PC-9 (cell line): ENCODE data around the gene SHC3.

Experiments
- EZH2 ChIP-seq: fragments of 200-600 bp; sonication (generic); IDR thresholded peaks from 2 replicates; pipeline ENCODE4 v1.8.0; 2017; ENCODE audit warnings: antibody characterized with exemption, low read depth
- TF ChIP-seq, protein P1 (sequence below): fragments of 200-600 bp; sonication (generic); conservative IDR thresholded peaks from 2 replicates; pipeline ENCODE4 v1.6.1; 2017; ENCODE audit warnings: mixed run types, antibody characterized with exemption, mild to moderate bottlenecking, moderate library complexity

GRCh38 chr9:89168901-89169813 is 9.5 kb downstream of the SHC3 start:
- TF ChIP-seq, protein P1, sequence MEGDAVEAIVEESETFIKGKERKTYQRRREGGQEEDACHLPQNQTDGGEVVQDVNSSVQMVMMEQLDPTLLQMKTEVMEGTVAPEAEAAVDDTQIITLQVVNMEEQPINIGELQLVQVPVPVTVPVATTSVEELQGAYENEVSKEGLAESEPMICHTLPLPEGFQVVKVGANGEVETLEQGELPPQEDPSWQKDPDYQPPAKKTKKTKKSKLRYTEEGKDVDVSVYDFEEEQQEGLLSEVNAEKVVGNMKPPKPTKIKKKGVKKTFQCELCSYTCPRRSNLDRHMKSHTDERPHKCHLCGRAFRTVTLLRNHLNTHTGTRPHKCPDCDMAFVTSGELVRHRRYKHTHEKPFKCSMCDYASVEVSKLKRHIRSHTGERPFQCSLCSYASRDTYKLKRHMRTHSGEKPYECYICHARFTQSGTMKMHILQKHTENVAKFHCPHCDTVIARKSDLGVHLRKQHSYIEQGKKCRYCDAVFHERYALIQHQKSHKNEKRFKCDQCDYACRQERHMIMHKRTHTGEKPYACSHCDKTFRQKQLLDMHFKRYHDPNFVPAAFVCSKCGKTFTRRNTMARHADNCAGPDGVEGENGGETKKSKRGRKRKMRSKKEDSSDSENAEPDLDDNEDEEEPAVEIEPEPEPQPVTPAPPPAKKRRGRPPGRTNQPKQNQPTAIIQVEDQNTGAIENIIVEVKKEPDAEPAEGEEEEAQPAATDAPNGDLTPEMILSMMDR: no peak
- no peak for TF ChIP-seq EZH2
